Sigmoid colon (tissue), 3 donors: Measurements from ENCODE around the gene RPTN.

ENCODE experiments used
- POLR2A ChIP-seq, 2 donors: fragments of 450-650 bp; IDR thresholded peaks; one replicate each; pipeline ENCODE4 v1.6.1; 2016; ENCODE audit warnings: antibody characterized with exemption in 2 of 2, mild to moderate bottlenecking in 2 of 2, moderate library complexity in 2 of 2
- TF ChIP-seq, protein P1 (sequence below), 4 experiments: fragments of 450-650 bp in 3 of 4; fragments of 200-600 bp in 1 of 4; IDR thresholded peaks; one replicate each; pipeline ENCODE4 v1.5.1; 2016 to 2019; ENCODE audit warnings: antibody characterized with exemption in 4 of 4, mild to moderate bottlenecking in 3 of 4, moderate library complexity in 2 of 4

GRCh38 chr1:152191260-152191659 lies 32.2 kb upstream of the RPTN start:
- TF ChIP-seq, protein P1, sequence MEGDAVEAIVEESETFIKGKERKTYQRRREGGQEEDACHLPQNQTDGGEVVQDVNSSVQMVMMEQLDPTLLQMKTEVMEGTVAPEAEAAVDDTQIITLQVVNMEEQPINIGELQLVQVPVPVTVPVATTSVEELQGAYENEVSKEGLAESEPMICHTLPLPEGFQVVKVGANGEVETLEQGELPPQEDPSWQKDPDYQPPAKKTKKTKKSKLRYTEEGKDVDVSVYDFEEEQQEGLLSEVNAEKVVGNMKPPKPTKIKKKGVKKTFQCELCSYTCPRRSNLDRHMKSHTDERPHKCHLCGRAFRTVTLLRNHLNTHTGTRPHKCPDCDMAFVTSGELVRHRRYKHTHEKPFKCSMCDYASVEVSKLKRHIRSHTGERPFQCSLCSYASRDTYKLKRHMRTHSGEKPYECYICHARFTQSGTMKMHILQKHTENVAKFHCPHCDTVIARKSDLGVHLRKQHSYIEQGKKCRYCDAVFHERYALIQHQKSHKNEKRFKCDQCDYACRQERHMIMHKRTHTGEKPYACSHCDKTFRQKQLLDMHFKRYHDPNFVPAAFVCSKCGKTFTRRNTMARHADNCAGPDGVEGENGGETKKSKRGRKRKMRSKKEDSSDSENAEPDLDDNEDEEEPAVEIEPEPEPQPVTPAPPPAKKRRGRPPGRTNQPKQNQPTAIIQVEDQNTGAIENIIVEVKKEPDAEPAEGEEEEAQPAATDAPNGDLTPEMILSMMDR (IDR thresholded peaks at IDR 0.05) = no peak
- TF ChIP-seq POLR2A (IDR thresholded peaks at IDR 0.05) = no peak
